ENCODE results near the gene UNC5B. TPM values are rescaled to one million over a fixed set of nuclear protein-coding genes. Genes with fewer than 3 reads are reported as not detected.
"Not testable (repeated sequence)": the region's sequence is repeated elsewhere in the genome, so short reads cannot be mapped to it uniquely, and the experiment has no call there.

UNC5B gene
- total RNA-seq, 1 donor = 20.6 TPM

- no peak overlapping the region for H3K4me3 ChIP-seq (ENCODE audit: low read depth, low read length)
- no peak for TF ChIP-seq CTCF (IDR thresholded peaks at IDR 0.05; ENCODE audit: insufficient read depth, low read length)
- DNase-seq (ENCODE audit: low read depth) = no peak
These were observed 80.5 kb downstream of the UNC5B start for GRCh38 chr10:71292624-71293445.

- TF ChIP-seq CTCF (IDR thresholded peaks at IDR 0.05; ENCODE audit: insufficient read depth, low read length) = no peak
- DNase-seq (ENCODE audit: low read depth) = no peak
- no peak overlapping the region for H3K4me3 ChIP-seq (ENCODE audit: low read depth, low read length)
These were observed 81.2 kb downstream of the UNC5B start for GRCh38 chr10:71293446-71294084.

- no peak for DNase-seq (ENCODE audit: low read depth)
- no peak for TF ChIP-seq CTCF (IDR thresholded peaks at IDR 0.05; ENCODE audit: insufficient read depth, low read length)
- H3K4me3 ChIP-seq (ENCODE audit: low read depth, low read length) = no peak overlapping the region
These were observed 81.8 kb downstream of the UNC5B start for GRCh38 chr10:71294091-71294561.

- no peak overlapping the region for H3K4me3 ChIP-seq (ENCODE audit: low read depth, low read length)
- no peak for TF ChIP-seq CTCF (IDR thresholded peaks at IDR 0.05; ENCODE audit: insufficient read depth, low read length)
- DNase-seq (ENCODE audit: low read depth) = no peak
These were observed 82.5 kb downstream of the UNC5B start for GRCh38 chr10:71294856-71295255.

GRCh38 chr10:71295641-71296040 is 83.3 kb downstream of the UNC5B start:
- no peak overlapping the region for H3K4me3 ChIP-seq (ENCODE audit: low read depth, low read length)
- no peak for DNase-seq (ENCODE audit: low read depth)
- TF ChIP-seq CTCF (IDR thresholded peaks at IDR 0.05; ENCODE audit: insufficient read depth, low read length) = no peak

GRCh38 chr10:71296086-71296485 is 83.7 kb downstream of the UNC5B start:
- TF ChIP-seq CTCF (IDR thresholded peaks at IDR 0.05; ENCODE audit: insufficient read depth, low read length) = no peak
- no peak for DNase-seq (ENCODE audit: low read depth)
- H3K4me3 ChIP-seq (ENCODE audit: low read depth, low read length) = no peak overlapping the region

GRCh38 chr10:71296811-71297210 is 84.4 kb downstream of the UNC5B start:
- not testable (repeated sequence) for DNase-seq (ENCODE audit: low read depth); H3K4me3 ChIP-seq (ENCODE audit: low read depth, low read length)
